Measurements from ENCODE around the gene IL22RA2. TPM values are rescaled to one million over a fixed set of nuclear protein-coding genes. Genes with fewer than 3 reads are reported as not detected.

IL22RA2 gene
- total RNA-seq, 1 donor from 2014 or later, result not detected

GRCh38 chr6:137175868-137176245, 2.4 kb upstream of the IL22RA2 start:
- H3K27me3 Mint-ChIP-seq (ENCODE audit: low read depth, unreplicated experiment), result no peaks in the 10 kb centered on the region
- H3K4me3 Mint-ChIP-seq (ENCODE audit: unreplicated experiment), result no peak overlapping the region
- H3K4me3 ChIP-seq (ENCODE audit: insufficient read depth, low read depth, low read length), result no peak overlapping the region
- no peaks in the 10 kb centered on the region for H3K79me2 ChIP-seq (ENCODE audit: insufficient read depth, low read length)
- no peaks in the 10 kb centered on the region for H3K4me1 Mint-ChIP-seq (ENCODE audit: low read depth, unreplicated experiment)
- H3K36me3 ChIP-seq (ENCODE audit: insufficient read depth, low read length), result no peaks in the 10 kb centered on the region
- no peaks in the 10 kb centered on the region for H3K27me3 ChIP-seq (ENCODE audit: insufficient read depth, low read length)
- no peaks in the 10 kb centered on the region for H3K36me3 Mint-ChIP-seq (ENCODE audit: low read depth, unreplicated experiment)
- peaks cover 16% of the 10 kb centered on the region for H3K9me3 Mint-ChIP-seq (ENCODE audit: unreplicated experiment)
- TF ChIP-seq EZH2 (IDR thresholded peaks at IDR 0.05; ENCODE audit: insufficient read depth, low read length) (no peak), CTCF (IDR thresholded peaks at IDR 0.05; ENCODE audit: insufficient read depth, low read depth, low read length) (no peak)
- H3K9me3 ChIP-seq (ENCODE audit: insufficient read depth, low read depth, low read length), result no peaks in the 10 kb centered on the region
- FAIRE-seq (no peak), DNase-seq (ENCODE audit: low read depth) (no peak)
- H2AFZ ChIP-seq (ENCODE audit: low read depth, low read length), result no peak overlapping the region
- no peak overlapping the region for H3K4me2 ChIP-seq (ENCODE audit: low read length)
- no peak overlapping the region for H3K27ac Mint-ChIP-seq (ENCODE audit: unreplicated experiment)
- no peaks in the 10 kb centered on the region for H3K4me1 ChIP-seq (ENCODE audit: insufficient read depth, low read length)
- H4K20me1 ChIP-seq (ENCODE audit: insufficient read depth, low read length), result no peaks in the 10 kb centered on the region
- H3K27ac ChIP-seq (ENCODE audit: low read depth, low read length), result no peak overlapping the region
- H3K9ac ChIP-seq (ENCODE audit: low read length), result no peak overlapping the region

- Mint-ChIP-seq H3K27ac (ENCODE audit: unreplicated experiment) (no peak overlapping the region), H3K27me3 (ENCODE audit: low read depth, unreplicated experiment) (no peaks in the 10 kb centered on the region), H3K4me3 (ENCODE audit: unreplicated experiment) (no peak overlapping the region), H3K9me3 (ENCODE audit: unreplicated experiment) (peaks cover 12% of the 10 kb centered on the region), H3K36me3 (ENCODE audit: low read depth, unreplicated experiment) (no peaks in the 10 kb centered on the region), H3K4me1 (ENCODE audit: low read depth, unreplicated experiment) (no peaks in the 10 kb centered on the region)
- H3K79me2 ChIP-seq (ENCODE audit: insufficient read depth, low read length), result no peaks in the 10 kb centered on the region
- no peaks in the 10 kb centered on the region for H3K36me3 ChIP-seq (ENCODE audit: insufficient read depth, low read length)
- no peak overlapping the region for H3K4me3 ChIP-seq (ENCODE audit: insufficient read depth, low read depth, low read length)
- H4K20me1 ChIP-seq (ENCODE audit: insufficient read depth, low read length), result no peaks in the 10 kb centered on the region
- DNase-seq (ENCODE audit: low read depth) (no peak), FAIRE-seq (no peak)
- no peaks in the 10 kb centered on the region for H3K27me3 ChIP-seq (ENCODE audit: insufficient read depth, low read length)
- H3K9ac ChIP-seq (ENCODE audit: low read length), result no peak overlapping the region
- no peak overlapping the region for H2AFZ ChIP-seq (ENCODE audit: low read depth, low read length)
- no peak overlapping the region for H3K27ac ChIP-seq (ENCODE audit: low read depth, low read length)
- H3K4me1 ChIP-seq (ENCODE audit: insufficient read depth, low read length), result no peaks in the 10 kb centered on the region
- no peak overlapping the region for H3K4me2 ChIP-seq (ENCODE audit: low read length)
- no peak for TF ChIP-seq EZH2 (IDR thresholded peaks at IDR 0.05; ENCODE audit: insufficient read depth, low read length)
- TF ChIP-seq CTCF (IDR thresholded peaks at IDR 0.05; ENCODE audit: insufficient read depth, low read depth, low read length), result no peak
- H3K9me3 ChIP-seq (ENCODE audit: insufficient read depth, low read depth, low read length), result no peaks in the 10 kb centered on the region
Observed at GRCh38 chr6:137175157-137175867, 1.9 kb upstream of the IL22RA2 start.

GRCh38 chr6:137172734-137173431, 561 bp downstream of the IL22RA2 start:
- TF ChIP-seq CTCF (IDR thresholded peaks at IDR 0.05; ENCODE audit: insufficient read depth, low read depth, low read length), result no peak
- TF ChIP-seq EZH2 (IDR thresholded peaks at IDR 0.05; ENCODE audit: insufficient read depth, low read length), result no peak
- H3K9me3 ChIP-seq (ENCODE audit: insufficient read depth, low read depth, low read length), result no peaks in the 10 kb centered on the region
- no peak overlapping the region for H3K4me2 ChIP-seq (ENCODE audit: low read length)
- no peak overlapping the region for H3K9ac ChIP-seq (ENCODE audit: low read length)
- no peak for FAIRE-seq
- H3K36me3 ChIP-seq (ENCODE audit: insufficient read depth, low read length), result no peaks in the 10 kb centered on the region
- no peaks in the 10 kb centered on the region for H3K4me1 Mint-ChIP-seq (ENCODE audit: low read depth, unreplicated experiment)
- no peak overlapping the region for H3K27ac ChIP-seq (ENCODE audit: low read depth, low read length)
- H4K20me1 ChIP-seq (ENCODE audit: insufficient read depth, low read length), result no peaks in the 10 kb centered on the region
- peaks cover 7% of the 10 kb centered on the region for H3K9me3 Mint-ChIP-seq (ENCODE audit: unreplicated experiment)
- H3K27me3 Mint-ChIP-seq (ENCODE audit: low read depth, unreplicated experiment), result no peaks in the 10 kb centered on the region
- H3K27me3 ChIP-seq (ENCODE audit: insufficient read depth, low read length), result no peaks in the 10 kb centered on the region
- H2AFZ ChIP-seq (ENCODE audit: low read depth, low read length), result no peak overlapping the region
- H3K4me3 ChIP-seq (ENCODE audit: insufficient read depth, low read depth, low read length), result no peak overlapping the region
- no peaks in the 10 kb centered on the region for H3K79me2 ChIP-seq (ENCODE audit: insufficient read depth, low read length)
- no peak overlapping the region for H3K4me3 Mint-ChIP-seq (ENCODE audit: unreplicated experiment)
- no peak for DNase-seq (ENCODE audit: low read depth)
- no peak overlapping the region for H3K27ac Mint-ChIP-seq (ENCODE audit: unreplicated experiment)
- H3K36me3 Mint-ChIP-seq (ENCODE audit: low read depth, unreplicated experiment), result no peaks in the 10 kb centered on the region
- H3K4me1 ChIP-seq (ENCODE audit: insufficient read depth, low read length), result no peaks in the 10 kb centered on the region

Measured in astrocyte (in vitro differentiated cells and primary cell).